Activated CD8-positive, alpha-beta memory T cell treated with anti-CD3 and anti-CD28 coated beads, Interleukin-2, amount 50 U/mL, for 24 hours (primary cell): ENCODE data around the gene IMMP2L.
"Not testable (repeated sequence)": the region's sequence is repeated elsewhere in the genome, so short reads cannot be mapped to it uniquely, and the experiment has no call there.

Experiments used
- DNase-seq: peaks from one replicate; pipeline ENCODE4 v3.0.0-alpha.2; 2020; ENCODE audit errors: extremely low read depth

IMMP2L gene

DNA sequence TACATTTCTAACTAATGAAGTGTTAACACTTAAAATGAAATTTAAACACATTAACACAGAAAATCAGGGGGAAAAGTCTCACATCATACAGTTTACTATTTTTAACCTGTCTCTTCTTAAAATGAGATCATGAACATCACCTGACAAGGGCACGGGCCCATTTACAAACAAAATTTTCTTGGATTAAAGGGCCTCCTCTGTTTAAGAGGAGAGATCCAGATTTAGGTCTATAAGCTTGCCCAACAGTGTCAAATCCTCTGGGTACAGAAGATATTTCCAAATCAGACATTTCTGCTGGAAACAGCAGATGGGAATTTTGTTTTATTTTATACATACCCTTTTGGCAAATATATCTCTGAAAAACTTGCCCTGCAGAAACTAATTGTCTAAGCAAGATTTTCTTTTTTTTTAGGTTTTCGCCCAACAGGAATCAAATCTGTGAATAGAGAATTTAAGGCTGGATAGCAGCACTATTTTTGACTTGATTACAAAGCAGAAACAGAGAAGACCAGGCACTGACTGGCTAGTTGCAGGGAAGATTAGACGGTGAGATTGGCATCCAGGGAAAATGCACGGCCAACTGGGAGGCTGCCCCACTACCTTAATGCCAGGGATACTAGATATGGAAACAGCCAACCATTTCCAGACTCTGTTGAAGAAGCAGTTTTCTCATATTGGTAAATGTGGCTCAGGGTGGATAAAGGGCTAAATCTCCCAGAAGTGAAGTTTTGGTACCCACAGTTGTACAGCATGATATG, 298.0 kb downstream of the IMMP2L start:
- DNase-seq, result no peak

DNA sequence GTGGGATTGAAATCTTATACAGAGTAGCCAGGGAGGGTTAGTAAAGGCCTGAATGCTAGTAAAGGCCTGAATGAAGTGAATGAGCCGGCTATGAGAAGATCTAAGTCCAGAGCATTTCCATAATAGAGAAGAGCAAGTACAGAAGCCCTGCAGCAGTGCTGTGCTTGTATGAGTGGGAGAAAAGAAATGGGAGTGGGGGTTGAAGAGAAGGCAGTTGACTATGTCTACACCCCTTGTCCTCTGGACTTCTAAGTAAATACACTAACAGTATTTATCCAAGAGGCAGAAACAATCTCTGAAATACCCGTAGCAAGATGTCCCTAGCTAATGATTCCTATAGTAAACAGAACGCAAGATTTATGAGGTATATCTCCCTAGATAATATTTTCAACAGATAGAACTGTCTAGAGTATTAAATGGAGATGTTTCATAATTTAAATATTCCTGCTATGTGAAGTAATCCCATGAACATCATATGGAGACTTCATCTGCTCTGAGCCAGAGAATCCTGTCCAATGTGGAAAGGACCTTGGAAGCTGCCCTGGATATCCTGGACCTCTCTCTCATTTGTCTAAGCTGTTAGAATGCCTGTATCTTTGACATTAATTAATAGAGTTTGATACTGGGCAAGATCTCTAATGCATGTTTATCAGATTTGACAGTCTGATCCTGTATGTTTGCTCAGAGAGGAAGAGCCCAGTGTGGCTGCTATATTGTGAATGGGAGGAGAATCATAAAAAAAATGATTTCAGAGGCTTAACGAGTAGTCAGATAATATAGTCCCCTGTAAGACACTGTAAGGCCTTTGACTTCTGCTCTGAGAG, 299.8 kb downstream of the IMMP2L start:
- no peak for DNase-seq

DNA sequence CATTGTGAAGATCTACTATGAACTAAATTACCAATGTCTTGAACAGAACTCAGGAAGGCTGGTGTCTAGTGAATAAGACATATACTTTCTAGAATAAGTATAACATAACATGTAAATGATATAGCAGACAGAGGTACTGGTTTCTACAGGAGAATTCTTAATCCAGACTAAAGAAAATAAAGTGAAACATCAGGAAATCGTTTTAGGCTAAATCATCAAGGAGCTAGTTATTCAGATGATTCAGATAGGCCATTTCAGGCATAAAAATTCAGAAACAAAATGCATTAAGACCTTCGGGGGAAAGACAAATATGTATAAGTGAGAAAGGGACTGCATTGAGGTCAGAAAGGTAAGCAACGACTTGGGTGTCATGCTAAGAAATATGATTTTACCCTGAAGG, 300.8 kb downstream of the IMMP2L start:
- no peak for DNase-seq

DNA sequence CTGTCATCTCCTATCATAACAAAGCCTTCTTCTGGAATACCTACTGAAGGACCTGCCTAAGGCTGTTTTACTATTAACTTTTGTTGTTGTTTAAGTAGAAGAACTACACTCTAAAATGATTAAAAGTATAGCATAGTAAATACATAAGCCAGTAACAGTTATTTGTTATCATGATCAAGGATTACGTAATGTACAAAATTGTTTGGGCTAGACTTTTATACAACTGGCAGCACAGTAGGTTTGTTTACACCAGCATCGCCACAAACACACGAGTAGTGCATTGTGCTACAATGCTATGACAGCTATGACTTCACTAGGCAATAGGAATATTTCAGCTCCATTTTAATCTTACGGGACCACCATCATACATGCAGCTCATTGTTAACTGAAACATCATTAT, 302.3 kb downstream of the IMMP2L start:
- DNase-seq, result no peak

DNA sequence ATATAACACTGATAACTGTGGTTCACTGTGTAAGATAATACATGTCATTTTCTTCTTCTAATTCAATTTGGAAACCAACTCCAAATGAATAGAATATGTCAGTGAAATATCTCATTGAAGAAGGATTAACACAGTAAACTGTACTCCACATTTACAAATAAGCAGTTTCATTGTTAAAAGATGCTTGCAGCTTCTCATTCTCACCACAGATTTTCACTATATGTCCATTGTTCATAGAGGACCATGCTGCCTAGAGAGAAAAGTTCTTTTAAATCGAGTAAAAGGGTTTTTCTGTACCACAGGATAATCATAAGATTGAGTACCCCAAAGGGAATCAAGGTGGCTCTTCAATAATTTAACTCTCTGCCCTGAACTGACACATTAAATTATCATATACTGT, 305.9 kb downstream of the IMMP2L start:
- no peak for DNase-seq

DNA sequence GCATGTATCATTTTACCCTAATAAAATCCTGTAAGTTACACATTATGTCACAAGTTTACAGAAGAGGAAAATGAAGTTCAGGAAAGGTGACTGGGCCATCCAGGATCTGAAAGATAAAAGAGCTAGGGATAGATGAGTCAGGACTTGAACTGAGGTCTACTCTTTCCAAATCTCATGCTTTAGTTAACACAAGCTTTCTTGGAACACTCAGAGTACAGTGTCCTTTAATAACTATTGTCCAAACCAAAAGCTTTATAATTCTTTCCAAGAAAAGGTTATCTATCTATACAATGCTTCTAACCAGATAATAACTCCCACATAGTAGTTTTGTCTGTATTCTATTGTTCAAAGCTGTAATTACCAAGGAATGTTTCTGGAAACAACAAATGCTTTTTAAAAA, 306.7 kb downstream of the IMMP2L start:
- no peak for DNase-seq

DNA sequence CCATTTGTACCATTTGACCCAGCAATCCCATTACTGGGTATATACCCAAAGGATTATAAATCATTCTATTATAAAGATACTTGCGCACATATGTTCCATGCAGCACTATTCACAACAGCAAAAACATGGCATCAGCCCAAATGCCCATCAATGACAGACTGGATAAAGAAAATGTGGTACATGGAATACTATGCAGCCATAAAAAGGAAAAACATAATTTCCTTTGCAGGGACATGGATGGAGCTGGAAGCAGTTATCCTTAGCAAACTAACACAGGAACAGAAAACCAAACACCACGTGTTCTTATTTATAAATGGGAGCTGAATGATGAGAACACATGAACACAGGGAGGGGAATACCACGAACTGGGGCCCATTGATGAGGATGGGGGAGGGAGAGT, 310.9 kb downstream of the IMMP2L start:
- DNase-seq, result not testable (repeated sequence)

DNA sequence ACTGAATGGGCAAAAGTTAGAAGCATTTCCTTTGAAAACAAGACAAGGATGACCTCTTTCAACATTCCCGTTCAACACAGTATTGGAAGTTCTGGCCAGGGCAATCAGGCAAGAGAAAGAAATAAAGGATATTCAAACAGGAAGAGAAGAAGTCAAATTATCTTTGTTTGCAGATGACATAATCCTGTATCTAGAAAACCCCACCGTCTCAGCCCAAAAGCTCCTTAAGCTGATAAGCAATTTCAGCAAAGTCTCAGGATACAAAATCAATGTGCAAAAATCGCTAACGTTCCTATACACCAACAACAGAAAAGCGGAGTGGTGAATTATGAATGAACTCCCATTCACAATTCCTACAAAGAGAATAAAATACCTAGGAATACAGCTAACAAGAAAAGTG, 312.5 kb downstream of the IMMP2L start:
- DNase-seq, result not testable (repeated sequence)

DNA sequence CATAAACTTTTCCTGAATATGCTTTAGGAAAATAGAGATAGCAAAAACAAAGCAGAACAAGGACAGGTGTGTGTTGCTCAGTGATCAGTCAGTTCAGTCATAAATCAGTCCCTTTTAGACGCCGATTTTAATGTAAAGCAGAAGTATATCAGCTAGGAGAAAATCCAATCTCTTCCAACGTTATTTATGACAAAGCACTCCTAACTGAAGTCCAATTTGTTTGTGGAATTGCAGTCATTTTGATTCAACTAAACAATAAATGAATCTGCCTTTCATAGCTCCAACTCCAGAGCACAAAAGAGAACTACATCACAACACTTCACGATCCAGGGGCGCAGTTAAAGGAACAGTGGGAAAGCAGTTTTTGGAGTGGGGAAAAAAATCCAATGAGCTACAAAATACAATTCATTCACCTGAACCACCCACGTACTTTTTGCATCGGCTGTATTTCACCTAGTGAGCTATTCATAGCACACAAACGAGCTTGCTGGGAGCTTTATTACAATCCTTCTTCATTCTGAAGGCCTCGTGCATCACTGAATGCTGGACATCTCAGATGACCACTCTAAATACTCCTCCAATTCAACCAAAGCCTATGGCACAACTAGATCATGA, 320.0 kb downstream of the IMMP2L start:
- DNase-seq, result no peak

DNA sequence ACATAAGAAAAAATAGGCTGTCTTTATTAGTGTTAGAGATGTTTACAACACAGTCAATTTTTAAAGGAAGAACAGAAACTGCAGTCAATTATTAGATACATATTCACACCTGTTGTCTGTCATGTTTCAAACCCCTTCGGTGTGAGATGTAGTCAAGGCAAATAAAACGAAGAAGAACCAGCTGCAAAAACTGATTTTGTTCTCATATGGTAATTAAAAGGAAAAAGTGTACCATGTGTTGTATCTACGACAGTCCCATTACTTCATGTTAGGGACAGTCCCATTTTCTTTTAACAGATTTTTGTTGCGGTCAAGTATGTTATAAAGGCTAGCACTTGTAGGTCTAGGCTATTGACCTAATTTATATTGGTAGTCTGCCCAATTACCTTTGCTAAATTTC, 321.9 kb downstream of the IMMP2L start:
- no peak for DNase-seq

DNA sequence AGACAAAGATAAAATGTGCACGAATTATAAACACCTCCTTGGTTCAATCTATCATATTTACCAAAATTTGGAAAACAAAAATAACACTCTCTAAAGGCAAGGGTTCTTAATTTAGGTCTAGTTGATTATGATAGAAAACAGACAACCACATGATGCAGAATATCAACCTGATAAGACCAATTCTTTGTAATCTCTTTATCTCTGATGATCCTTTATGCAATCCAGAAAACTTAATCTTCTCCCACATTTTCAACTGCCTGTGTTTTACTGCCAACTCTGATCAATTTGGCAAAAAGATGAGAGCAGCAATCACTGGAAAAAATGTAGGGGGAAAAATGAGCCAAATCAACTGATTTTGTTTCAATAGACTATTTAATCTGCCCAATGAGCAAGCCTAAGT, 322.9 kb downstream of the IMMP2L start:
- no peak for DNase-seq

DNA sequence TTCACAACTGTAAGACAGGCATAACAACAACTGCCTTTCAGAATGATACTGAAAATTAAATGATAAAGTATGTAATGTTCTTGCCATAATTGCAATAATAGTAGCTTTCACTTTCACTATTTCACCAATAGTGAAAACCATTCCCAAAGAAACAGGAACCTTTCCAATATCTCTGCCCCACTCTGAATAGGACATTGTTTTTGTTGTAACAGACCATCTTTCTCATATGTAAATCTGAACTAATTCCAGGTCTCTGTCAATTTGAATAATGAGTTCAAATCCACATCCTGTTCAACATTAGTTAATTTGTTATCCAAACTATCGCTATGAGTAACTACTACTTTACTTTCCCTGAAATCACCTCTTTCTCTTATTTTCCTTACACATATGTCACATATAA, 323.4 kb downstream of the IMMP2L start:
- no peak for DNase-seq

DNA sequence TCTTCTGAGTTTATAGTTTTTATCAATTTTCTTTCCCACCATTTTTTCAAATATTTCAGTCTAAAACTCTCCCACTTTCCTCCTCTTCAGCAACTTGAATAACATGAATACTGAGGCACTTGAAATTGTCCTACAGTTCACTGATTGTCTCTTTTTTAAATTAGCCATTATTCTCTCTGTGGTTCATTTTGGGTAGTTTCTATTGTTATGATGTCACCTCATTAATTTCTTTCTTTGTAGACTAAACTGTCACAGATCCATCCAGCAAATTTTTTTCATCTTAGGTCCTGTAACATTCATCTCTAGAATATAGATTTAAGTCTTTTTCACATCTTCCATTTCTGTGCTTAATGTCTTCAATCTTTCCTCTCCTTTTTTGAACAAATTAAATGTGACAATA, 326.6 kb downstream of the IMMP2L start:
- no peak for DNase-seq

DNA sequence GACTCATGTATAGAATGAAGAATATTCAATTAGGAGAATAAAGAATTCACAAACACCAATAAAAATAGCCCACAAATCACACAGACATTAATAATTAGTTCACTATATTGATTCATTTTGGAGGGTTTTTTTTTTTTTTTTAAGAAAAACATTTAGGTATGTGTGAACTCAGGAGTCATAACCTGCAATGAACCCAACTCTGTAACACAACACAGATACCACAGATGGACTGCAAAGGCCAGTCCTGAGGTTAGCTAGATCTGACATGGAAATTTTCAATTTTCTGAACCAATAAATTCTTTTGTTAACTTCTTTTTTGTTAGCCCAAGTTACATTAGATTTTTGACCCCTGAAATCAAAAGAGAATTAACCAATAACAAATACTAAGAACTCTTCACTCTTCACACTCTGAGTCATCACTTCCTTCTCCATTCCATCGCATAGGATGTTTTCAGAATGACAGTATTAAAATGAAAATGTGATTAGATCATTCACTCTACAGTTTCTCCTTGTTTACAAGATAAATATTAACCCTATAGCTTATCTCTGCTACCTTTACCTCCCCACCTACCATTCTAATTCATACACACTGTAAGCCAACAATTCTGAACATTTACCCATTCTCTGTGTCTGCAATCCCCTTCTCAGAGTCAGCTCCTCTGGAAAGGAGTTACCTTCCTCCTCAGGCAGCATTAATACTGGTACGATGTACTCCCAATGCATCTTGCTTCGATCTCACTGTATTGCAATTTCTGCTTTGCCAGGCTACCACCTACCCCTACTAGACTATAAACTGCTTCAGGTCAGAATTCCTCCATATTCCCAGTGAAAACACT, 329.8 kb downstream of the IMMP2L start:
- DNase-seq, result no peak

DNA sequence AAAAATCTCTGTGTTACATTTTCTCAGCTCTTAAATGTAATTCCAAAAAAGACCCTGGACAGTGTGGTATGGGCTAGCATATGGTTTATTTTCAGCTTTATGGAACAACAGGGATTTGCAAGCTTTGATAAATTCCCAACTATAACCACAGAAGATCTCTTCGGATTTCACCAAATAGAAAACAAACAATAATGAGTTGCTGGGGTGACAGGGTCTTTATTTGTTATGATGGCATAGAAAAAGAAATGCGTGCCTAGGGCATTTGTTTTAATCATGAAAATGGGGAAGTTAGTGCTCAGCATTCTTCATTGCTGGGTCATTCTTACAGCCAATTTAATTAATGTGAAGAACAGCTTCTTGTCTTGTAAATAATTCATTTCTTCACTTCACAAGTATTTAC, 332.4 kb downstream of the IMMP2L start:
- no peak for DNase-seq

DNA sequence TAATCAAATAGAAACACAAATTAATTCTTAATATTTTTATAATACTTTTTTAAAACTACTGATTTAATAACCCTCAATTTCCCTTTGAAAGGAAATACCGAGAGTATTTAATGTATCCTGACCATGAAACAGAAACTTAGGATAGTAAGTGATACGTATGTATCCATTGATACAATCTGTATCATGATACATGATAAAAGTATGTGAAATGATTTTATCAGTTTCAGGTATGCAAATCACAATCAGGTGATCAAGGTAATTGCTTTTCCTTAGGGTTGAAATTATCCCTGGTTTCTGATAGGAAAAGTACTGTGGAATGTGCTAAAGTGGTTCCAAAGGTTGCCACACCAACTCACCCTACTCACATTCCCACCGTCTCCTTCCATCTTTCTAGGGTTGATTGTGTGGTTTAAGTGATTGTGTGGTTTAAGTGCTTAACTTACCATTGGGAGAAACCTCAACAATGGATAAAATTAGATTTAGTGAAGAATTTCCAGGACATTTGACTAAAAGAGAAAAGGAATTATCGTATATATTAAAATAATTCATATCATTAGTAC, 333.0 kb downstream of the IMMP2L start:
- no peak for DNase-seq

DNA sequence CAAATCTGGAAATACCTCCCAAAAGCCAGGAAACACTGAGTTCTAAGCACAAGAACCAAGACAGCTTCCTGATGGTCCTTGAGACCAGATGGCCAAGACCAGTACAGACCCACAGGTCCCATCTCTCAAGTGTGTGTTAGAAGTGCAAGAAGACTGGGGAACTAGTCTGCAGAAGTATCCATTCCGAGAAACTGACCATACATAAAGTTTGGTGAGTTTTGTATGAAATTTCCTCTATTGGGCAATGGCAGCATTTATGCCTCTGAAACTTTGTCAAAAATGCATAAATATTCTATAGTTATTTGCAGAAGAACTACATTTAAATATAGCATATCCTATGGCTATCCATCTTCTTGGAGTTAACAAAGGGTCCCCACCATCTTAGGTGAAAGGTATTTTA, 333.9 kb downstream of the IMMP2L start:
- no peak for DNase-seq

DNA sequence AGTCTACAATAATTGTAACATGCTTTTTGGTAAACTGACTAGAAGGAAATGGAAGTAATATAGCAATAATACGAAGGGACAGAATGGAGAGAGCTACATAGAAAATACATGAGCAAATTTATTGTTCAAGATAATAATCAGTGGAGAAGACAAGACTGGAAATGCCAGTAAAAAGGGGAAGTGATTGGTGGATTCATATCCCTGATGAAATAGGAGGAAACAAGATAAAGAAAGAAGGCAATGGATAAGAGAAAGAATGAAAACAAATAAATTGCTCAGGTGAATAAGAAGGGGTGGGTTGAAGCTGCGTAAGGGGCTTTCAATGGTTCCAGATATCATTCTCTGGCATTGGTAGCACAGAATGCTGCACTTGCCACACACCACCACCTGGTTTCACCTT, 335.5 kb downstream of the IMMP2L start:
- DNase-seq, result no peak

DNA sequence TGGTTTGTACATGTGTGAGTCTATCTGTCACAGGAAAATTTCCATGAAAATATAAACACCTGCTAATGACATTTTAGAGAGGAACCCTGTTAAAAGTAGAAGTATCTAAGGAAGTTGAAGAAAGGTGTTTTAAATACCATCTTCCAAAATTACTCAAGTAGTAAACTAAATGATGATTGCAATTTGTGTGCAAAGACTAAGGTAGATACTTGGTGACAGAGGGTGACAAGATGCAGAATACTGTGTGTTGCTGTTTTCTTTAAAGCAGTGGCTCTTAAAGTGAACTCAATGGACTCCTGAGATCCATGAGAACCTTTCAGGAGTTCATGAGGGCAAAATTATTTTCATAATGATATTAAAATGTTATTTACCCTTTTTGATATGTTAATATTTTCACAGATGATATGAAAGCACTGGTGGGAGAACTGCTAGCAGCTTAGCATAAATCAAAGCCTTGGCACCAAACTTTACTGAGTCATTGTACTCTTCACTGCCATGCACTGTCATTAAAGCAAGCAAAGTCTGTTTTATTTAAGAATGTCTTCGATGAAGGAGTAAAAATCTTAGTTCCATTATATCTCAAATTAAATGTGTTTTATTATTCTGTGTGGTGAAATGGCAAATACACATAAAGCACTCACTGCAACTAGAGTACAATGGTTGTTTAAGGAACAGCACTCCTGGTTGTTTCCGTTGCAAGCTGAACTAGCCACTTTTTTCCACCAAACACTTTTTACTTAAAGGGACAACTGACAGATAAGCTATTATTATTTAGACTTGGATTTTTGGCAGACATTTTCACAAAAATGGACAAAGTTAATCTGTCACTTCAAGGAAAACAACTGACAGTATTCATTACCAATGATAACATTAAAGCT, 337.7 kb downstream of the IMMP2L start:
- no peak for DNase-seq

DNA sequence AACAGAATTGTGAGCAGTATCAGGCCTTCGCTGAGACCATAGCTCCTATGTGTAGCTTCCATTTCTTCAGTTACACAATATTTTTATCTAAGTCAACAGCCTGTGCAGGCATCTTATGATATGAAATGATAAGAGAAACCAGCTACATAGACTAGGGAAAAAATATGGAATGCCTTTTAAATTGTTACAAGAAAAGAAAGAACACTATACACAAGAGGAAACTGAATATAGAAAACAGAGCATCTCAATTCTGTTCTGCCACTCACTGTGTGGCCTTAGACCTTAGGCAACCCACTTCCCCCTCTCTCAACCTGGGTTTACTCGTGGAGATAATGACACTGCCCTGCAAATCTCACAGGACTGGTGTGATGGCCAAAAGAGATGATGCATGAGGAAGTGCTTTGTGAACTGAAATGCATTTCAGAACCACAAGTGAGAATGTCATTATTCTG, 338.5 kb downstream of the IMMP2L start:
- no peak for DNase-seq

DNA sequence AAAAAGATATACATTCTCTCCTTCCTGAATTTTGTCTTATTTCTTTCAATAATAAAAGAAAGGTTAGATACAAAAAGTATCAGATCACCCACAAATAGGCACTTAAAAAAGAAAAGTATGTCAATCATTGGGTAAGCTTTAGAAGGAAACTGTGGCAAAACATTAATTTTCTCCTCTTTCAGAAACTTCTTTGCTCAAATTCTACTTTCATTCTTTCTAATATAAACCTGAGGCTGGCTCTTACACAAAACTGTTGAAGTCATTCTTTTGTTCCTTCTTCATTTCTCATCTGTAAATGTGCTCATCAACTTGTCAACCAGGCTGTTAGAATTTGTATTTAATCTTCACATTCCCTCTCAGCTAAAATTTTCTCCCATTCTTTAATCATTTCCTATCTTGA, 346.7 kb downstream of the IMMP2L start:
- DNase-seq, result no peak
